ENCODE measurements around the gene LINC01488.

DNA sequence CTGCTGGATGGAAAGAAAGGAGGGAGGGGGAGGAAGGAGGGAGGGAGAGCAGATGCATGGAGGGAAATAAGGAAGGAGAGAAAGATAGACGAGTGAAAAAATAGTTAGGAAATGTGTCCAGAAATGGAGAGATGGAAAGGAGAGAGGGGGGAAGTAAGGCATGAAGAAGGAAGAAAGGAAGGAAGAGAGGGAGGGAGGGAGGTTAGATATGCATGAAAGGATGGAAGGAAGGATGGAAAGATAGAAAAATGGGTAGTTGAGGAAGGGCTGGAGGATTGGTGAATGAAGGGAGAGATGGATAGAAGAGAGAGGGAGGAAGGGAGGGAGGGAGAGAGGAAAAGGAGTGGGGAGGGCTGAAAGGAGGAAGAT, 19.6 kb downstream of the LINC01488 start:
- TF ChIP-seq EZH2phosphoT487 (IDR thresholded peaks at IDR 0.05; ENCODE audit: borderline replicate concordance, low read length): no peak
- TF ChIP-seq CTCF (IDR thresholded peaks at IDR 0.05; ENCODE audit: low read depth, low read length, poor library complexity, severe bottlenecking): no peak

Measured in DOHH2 (cell line).